Adrenal gland (tissue), 12 donors: ENCODE measurements around the gene SH3BP5L. TPM values are rescaled to one million over a fixed set of nuclear protein-coding genes. Genes with fewer than 3 reads are reported as not detected.

ENCODE experiments used
- DNase-seq, 7 donors: peaks; one replicate each; pipeline ENCODE4 v3.0.0-alpha.2; 2019 to 2020
- H3K27ac ChIP-seq, 5 donors: fragments of 200-600 bp; sonication (generic) in 4 of 5; 1 replicate in 3 of 5; 2 replicates in 2 of 5; pipeline versions ENCODE4 v1.5.1 to v1.8.0; 2016 to 2020; ENCODE audit warnings: mild to moderate bottlenecking in 1 of 5
- H3K27me3 ChIP-seq: fragments of 200-600 bp; 2 replicates; pipeline ENCODE4 v1.8.0; 2021
- H3K36me3 ChIP-seq, 2 donors: fragments of 200-600 bp; replicated peaks in 1 of 2; 1 replicate in 1 of 2; 2 replicates in 1 of 2; pipeline versions ENCODE4 v1.5.1 to v1.8.0; 2018 to 2022
- H3K4me1 ChIP-seq, 2 donors: fragments of 200-600 bp; replicated peaks in 1 of 2; 1 replicate in 1 of 2; 2 replicates in 1 of 2; pipeline versions ENCODE4 v1.5.1 to v1.8.0; 2018 to 2021
- H3K4me3 ChIP-seq, 4 donors: fragments of 200-600 bp; sonication (generic) in 3 of 4; one replicate each; pipeline ENCODE4 v1.5.1; 2016 to 2018
- H3K9me3 ChIP-seq, 3 donors: fragments of 200-600 bp; sonication (generic) in 1 of 3; replicated peaks in 1 of 3; 1 replicate in 2 of 3; 2 replicates in 1 of 3; pipeline versions ENCODE4 v1.5.1 to v1.8.0; 2016 to 2021
- CTCF ChIP-seq, 6 experiments: fragments of 450-650 bp in 4 of 6; fragments of 200-600 bp in 2 of 6; sonication (generic) in 1 of 6; IDR thresholded peaks; 1 replicate in 5 of 6; 2 replicates in 1 of 6; pipeline versions ENCODE4 v1.5.1 to v1.8.0; 2016 to 2021; ENCODE audit warnings: antibody characterized with exemption in 6 of 6, mild to moderate bottlenecking in 2 of 6, moderate library complexity in 1 of 6
- POLR2A ChIP-seq, 2 donors: fragments of 450-650 bp; IDR thresholded peaks; one replicate each; pipeline ENCODE4 v1.6.1; 2017; ENCODE audit warnings: antibody characterized with exemption in 2 of 2, mild to moderate bottlenecking in 2 of 2, moderate library complexity in 1 of 2
- WGBS, 4 donors: extraction: QIAGEN DNeasy Blood & Tissue Kit in 2 of 4; methylation state at CpG; one replicate each; pipeline versions ENCODE4 v1.1.5 to v1.1.7; 2013 to 2017; 5-methylcytosine and 5-hydroxymethylcytosine counted together
- intact Hi-C, 2 donors: fragments of 100-400 bp; cut with DNase I; formaldehyde crosslinking; loops; one replicate each; pipeline versions ENCODE4 v1.14.1 to v1.15.0; 2022 to 2023
- polyA plus RNA-seq, 3 donors: library from polyadenylated mRNA; stranded (reverse); fragments of 200-250 nt in 2 of 3; fragments of 350-450 nt in 1 of 3; fragmentation: Illumina TruSeq in 1 of 3; extraction: RNeasy Lipid Tissue Mini Kit (QIAGEN cat#74804) in 1 of 3; gene quantifications; one replicate each; pipeline ENCODE4 v1.2.3, GENCODE V29; 2013 to 2014
- total RNA-seq, 9 donors: library from RNA; depleted of rRNA in 4 of 9; stranded (reverse); fragments of >200 nt in 4 of 9; fragments of 120-200 nt in 1 of 9; fragmentation: NEBNext Ultra II Directional in 1 of 9; extraction: Animal tissue kit (Norgen Biotek cat#: 25700) in 1 of 9; gene quantifications; one replicate each; pipeline versions ENCODE4 v1.1.0 to v1.2.4, GENCODE V29; 2013 to 2023
- donor health status: healthy with polysubstance abuse.
- donor health status: Bipolar disorder and iron deficiency.
- donor health status: DM: yes; HTN: yes; CAD: no.
- donor health status: DM: no; HTN: no; CAD: no.
- donor health status: DM: no; HTN: no; CAD: no.
- donor health status: DM: yes; HTN: yes; CAD: no.

SH3BP5L gene
- total and polyA plus RNA-seq, 12 donors = 15.4 to 36.9 (median 26.5) TPM

GRCh38 chr1:248814351-248814750, 11.4 kb downstream of the SH3BP5L start:
- Histone ChIP-seq H3K27ac (no peak overlapping the region), H3K9me3 (no peaks in the 10 kb centered on the region), H3K36me3 (peaks cover 0 to 56% of the 10 kb centered on the region in 2 donors), H3K4me3 (no peak overlapping the region), H3K27me3 (no peaks in the 10 kb centered on the region), H3K4me1 (peaks cover 0 to 15% of the 10 kb centered on the region in 2 donors)
- WGBS, 4 donors = 94 to 95% (median 94%) methylated on average over 14 to 16 of the region's 16 CpGs
- DNase-seq = no peak
- intact Hi-C loops = no loop called here
- TF ChIP-seq POLR2A (IDR thresholded peaks at IDR 0.05) (no peak), CTCF (IDR thresholded peaks at IDR 0.05) (no peak)

GRCh38 chr1:248813546-248813945, 12.2 kb downstream of the SH3BP5L start:
- 92 to 97% (median 94%) methylated on average over 6 to 8 of the region's 8 CpGs for WGBS, 4 donors
- DNase-seq = peak in 1 of 7 donors; percentile 48
- Histone ChIP-seq H3K4me3 (no peak overlapping the region), H3K27ac (no peak overlapping the region), H3K4me1 (peaks cover 0 to 15% of the 10 kb centered on the region in 2 donors), H3K36me3 (peaks cover 0 to 56% of the 10 kb centered on the region in 2 donors), H3K27me3 (no peaks in the 10 kb centered on the region), H3K9me3 (no peaks in the 10 kb centered on the region)
- TF ChIP-seq CTCF (IDR thresholded peaks at IDR 0.05) (no peak), POLR2A (IDR thresholded peaks at IDR 0.05) (no peak)
- intact Hi-C loops = no loop called here

GRCh38 chr1:248812736-248813425, 12.8 kb downstream of the SH3BP5L start:
- intact Hi-C loops = no loop called here
- H3K36me3 ChIP-seq = peaks cover 0 to 56% of the 10 kb centered on the region in 2 donors
- 94 to 98% (median 97%) methylated on average over 18 to 23 of the region's 23 CpGs for WGBS, 4 donors
- no peak overlapping the region for H3K27ac ChIP-seq
- no peak for TF ChIP-seq CTCF (IDR thresholded peaks at IDR 0.05)
- no peak for DNase-seq
- no peaks in the 10 kb centered on the region for H3K9me3 ChIP-seq
- no peak overlapping the region for H3K4me3 ChIP-seq
- peaks cover 0 to 15% of the 10 kb centered on the region in 2 donors for H3K4me1 ChIP-seq
- H3K27me3 ChIP-seq = no peaks in the 10 kb centered on the region

DNA sequence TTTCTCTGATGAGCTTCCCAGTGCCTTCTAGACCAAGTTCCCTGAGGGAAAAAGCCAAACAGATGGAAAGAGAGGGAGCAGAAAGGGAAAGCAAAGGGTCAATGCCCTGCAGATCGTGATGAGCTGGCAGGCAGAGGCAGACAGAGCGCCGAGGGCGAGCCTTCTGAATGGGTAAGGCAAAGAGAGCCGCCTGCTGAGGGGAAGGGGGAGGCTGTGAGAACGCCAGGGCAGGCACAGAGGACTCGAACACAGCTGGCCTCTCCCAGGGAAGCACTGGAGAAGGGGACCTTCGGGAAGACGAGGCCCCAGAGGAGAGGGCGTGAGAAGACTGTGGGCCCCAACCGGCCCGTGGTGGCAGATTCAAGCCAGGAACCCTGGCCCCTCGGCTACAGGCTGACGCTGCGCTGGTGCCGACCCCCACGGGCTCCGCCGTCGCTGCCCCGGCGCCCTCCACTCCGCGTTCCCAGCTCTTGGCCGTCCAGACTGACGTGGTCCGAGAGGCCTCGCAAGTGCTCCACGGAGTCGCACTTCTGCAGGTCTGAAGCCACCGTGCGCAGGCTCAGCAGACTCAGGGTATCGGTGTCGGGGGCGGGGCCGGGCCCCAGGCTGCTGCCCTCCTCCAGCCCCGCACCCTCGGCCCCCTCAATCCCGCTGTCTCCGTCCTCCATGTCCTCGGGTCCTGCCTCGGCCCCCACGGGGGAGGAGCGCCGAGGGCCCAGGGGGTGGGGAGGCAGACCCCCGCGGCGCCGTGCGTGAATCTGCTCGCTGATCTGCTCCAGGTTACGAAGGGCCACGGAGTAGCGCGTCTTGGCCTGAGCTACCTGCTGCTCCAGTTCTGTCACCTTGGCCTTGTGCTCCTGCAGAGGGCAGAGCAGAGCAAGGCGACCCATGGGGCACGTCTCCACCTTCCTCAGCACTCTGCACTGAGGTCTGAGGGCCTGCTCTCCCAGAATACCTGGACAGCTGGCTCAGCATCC, 13.9 kb downstream of the SH3BP5L start:
- H3K4me1 ChIP-seq = peaks cover 0 to 10% of the 10 kb centered on the region in 2 donors
- TF ChIP-seq POLR2A (IDR thresholded peaks at IDR 0.05) (no peak), CTCF (IDR thresholded peaks at IDR 0.05) (no peak)
- H3K4me3 ChIP-seq = no peak overlapping the region
- DNase-seq = peak in 1 of 7 donors; percentile 58
- peaks cover 0 to 53% of the 10 kb centered on the region in 2 donors for H3K36me3 ChIP-seq
- no peak overlapping the region for H3K27ac ChIP-seq
- no peaks in the 10 kb centered on the region for H3K27me3 ChIP-seq
- WGBS, 4 donors = 80 to 90% (median 83%) methylated on average over 34 to 57 of the region's 57 CpGs
- no peaks in the 10 kb centered on the region for H3K9me3 ChIP-seq
- intact Hi-C loops = no loop called here
